ENCODE results near the gene GAS7. TPM values are rescaled to one million over a fixed set of nuclear protein-coding genes. Genes with fewer than 3 reads are reported as not detected.

Gene GAS7
- total and polyA plus RNA-seq, 3 donors from 2014 or later = 70.2 to 184 (median 152) TPM

GRCh38 chr17:10055262-10055975 lies 143.0 kb downstream of the GAS7 start:
- H3K9me3 ChIP-seq = no peaks in the 10 kb centered on the region
- no peak overlapping the region for H3K4me3 ChIP-seq
- DNase-seq = no peak
- H3K27me3 ChIP-seq = no peaks in the 10 kb centered on the region
- intact Hi-C loops (cut with DNase I; ENCODE audit: low total_unique reads) = no loop called here
- peaks cover 6% of the 10 kb centered on the region for H3K4me1 ChIP-seq
- no peak overlapping the region for H3K27ac ChIP-seq
- TF ChIP-seq CTCF (IDR thresholded peaks at IDR 0.05) = no peak
- no peak for TF ChIP-seq POLR2A (IDR thresholded peaks at IDR 0.05)
- 86 to 91% methylated on average over 13 of the region's 13 CpGs for WGBS, 2 donors
- H3K36me3 ChIP-seq (ENCODE audit: low read depth, missing control alignments) = no peaks in the 10 kb centered on the region

- no peak for TF ChIP-seq POLR2A (IDR thresholded peaks at IDR 0.05)
- no peak for TF ChIP-seq CTCF (IDR thresholded peaks at IDR 0.05)
- intact Hi-C loops (cut with DNase I; ENCODE audit: low total_unique reads) = no loop called here
- Histone ChIP-seq H3K36me3 (ENCODE audit: low read depth, missing control alignments) (no peaks in the 10 kb centered on the region), H3K4me3 (no peak overlapping the region), H3K9me3 (no peaks in the 10 kb centered on the region), H3K27me3 (no peaks in the 10 kb centered on the region), H3K4me1 (peaks cover 6% of the 10 kb centered on the region), H3K27ac (no peak overlapping the region)
- no peak for DNase-seq
- WGBS, 2 donors = 64 to 70% methylated on average over 12 of the region's 12 CpGs
Measured at GRCh38 chr17:10053782-10054540, 144.4 kb downstream of the GAS7 start.

- no peak for DNase-seq
- Histone ChIP-seq H3K27ac (no peak overlapping the region), H3K9me3 (no peaks in the 10 kb centered on the region), H3K4me3 (no peak overlapping the region), H3K36me3 (ENCODE audit: low read depth, missing control alignments) (no peaks in the 10 kb centered on the region), H3K27me3 (no peaks in the 10 kb centered on the region), H3K4me1 (peaks cover 11% of the 10 kb centered on the region)
- TF ChIP-seq POLR2A (IDR thresholded peaks at IDR 0.05) = no peak
- TF ChIP-seq CTCF (IDR thresholded peaks at IDR 0.05) = no peak
- 90 to 95% methylated on average over 14 to 15 of the region's 15 CpGs for WGBS, 2 donors
- intact Hi-C loops (cut with DNase I; ENCODE audit: low total_unique reads) = no loop called here
Measured at GRCh38 chr17:10052106-10052813, 146.1 kb downstream of the GAS7 start.

GRCh38 chr17:10051112-10051511 lies 147.3 kb downstream of the GAS7 start:
- Histone ChIP-seq H3K4me3 (no peak overlapping the region), H3K36me3 (ENCODE audit: low read depth, missing control alignments) (no peaks in the 10 kb centered on the region), H3K27ac (no peak overlapping the region), H3K9me3 (no peaks in the 10 kb centered on the region), H3K4me1 (peaks cover 11% of the 10 kb centered on the region), H3K27me3 (no peaks in the 10 kb centered on the region)
- no peak for TF ChIP-seq POLR2A (IDR thresholded peaks at IDR 0.05)
- intact Hi-C loops (cut with DNase I; ENCODE audit: low total_unique reads) = no loop called here
- WGBS, 2 donors = 75 to 94% methylated on average over 8 of the region's 8 CpGs
- DNase-seq = no peak

- Histone ChIP-seq H3K4me3 (no peak overlapping the region), H3K27me3 (no peaks in the 10 kb centered on the region), H3K9me3 (no peaks in the 10 kb centered on the region), H3K4me1 (peaks cover 11% of the 10 kb centered on the region), H3K36me3 (ENCODE audit: low read depth, missing control alignments) (no peaks in the 10 kb centered on the region), H3K27ac (peak overlapping the region in 1 of 2 donors; percentile 50)
- intact Hi-C loops (cut with DNase I; ENCODE audit: low total_unique reads) = no loop called here
- TF ChIP-seq CTCF (IDR thresholded peaks at IDR 0.05) (no peak), POLR2A (IDR thresholded peaks at IDR 0.05) (no peak)
- WGBS, 2 donors = 63 to 65% methylated on average over 3 of the region's 3 CpGs
- DNase-seq = no peak
Measured at GRCh38 chr17:10050597-10051101, 147.8 kb downstream of the GAS7 start.
